Progenitor cell of endocrine pancreas (in vitro differentiated cells): ENCODE results near the gene NOP9. TPM values are rescaled to one million over a fixed set of nuclear protein-coding genes. Genes with fewer than 3 reads are reported as not detected.

Experiments
- DNase-seq: peaks from one replicate; pipeline ENCODE4 v3.0.0; 2021; ENCODE audit warnings: low spot score; ENCODE audit not compliant: unreplicated experiment
- H3K27ac Mint-ChIP-seq: 2 replicates; pipeline ENCODE4 v1.8.0; 2021; ENCODE audit warnings: mild to moderate bottlenecking, moderate library complexity, mixed read lengths
- H3K27me3 Mint-ChIP-seq: 2 replicates; pipeline ENCODE4 v1.8.0; 2021; ENCODE audit warnings: mixed read lengths
- H3K36me3 Mint-ChIP-seq: 2 replicates; pipeline ENCODE4 v1.8.0; 2022; ENCODE audit warnings: mixed read lengths; ENCODE audit not compliant: insufficient read depth
- H3K4me1 Mint-ChIP-seq: 2 replicates; pipeline ENCODE4 v1.8.0; 2021; ENCODE audit warnings: low read depth, mixed read lengths
- H3K4me3 Mint-ChIP-seq: 2 replicates; pipeline ENCODE4 v1.8.0; 2021; ENCODE audit warnings: low read depth, mild to moderate bottlenecking, moderate library complexity, mixed read lengths
- H3K9me3 Mint-ChIP-seq: 2 replicates; pipeline ENCODE4 v1.8.0; 2021; ENCODE audit warnings: low read depth, mixed read lengths
- total RNA-seq: library from RNA; stranded (reverse); gene quantifications from 2 replicates; pipeline ENCODE4 v1.2.1, GENCODE V29; 2021
- TF ChIP-seq, protein P1 (sequence below): fragments of 200-600 bp; sonication (generic); IDR thresholded peaks from one replicate; pipeline ENCODE4 v1.5.0; 2021; ENCODE audit warnings: antibody characterized with exemption, mild to moderate bottlenecking; ENCODE audit not compliant: unreplicated experiment

NOP9 gene
- total RNA-seq, 1 donor from 2014 or later: 32.6 TPM

DNA sequence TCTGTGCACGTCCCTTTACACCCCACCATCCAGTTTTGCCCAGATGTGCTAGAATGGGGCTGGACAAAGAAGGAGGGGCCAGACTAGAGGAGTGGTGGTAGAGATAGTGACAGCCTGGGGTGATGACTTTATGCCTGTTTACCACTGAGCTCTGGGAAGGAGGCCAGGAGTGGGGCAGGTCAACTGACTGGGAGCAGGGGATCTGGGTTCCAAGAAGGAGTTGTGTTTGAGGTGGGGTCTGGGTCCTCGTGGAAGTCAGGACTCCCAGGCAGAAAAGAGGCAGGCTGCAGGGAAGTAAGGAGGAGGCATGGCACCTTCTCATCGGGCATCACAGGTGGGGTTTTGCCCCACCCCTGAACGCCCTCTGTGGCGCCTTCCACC is 10.6 kb downstream of the NOP9 start:
- no peak for DNase-seq
- H3K27ac Mint-ChIP-seq: no peak overlapping the region
- no peaks in the 10 kb centered on the region for H3K9me3 Mint-ChIP-seq
- H3K4me1 Mint-ChIP-seq: peaks cover 15% of the 10 kb centered on the region
- peaks cover 1% of the 10 kb centered on the region for H3K36me3 Mint-ChIP-seq
- H3K4me3 Mint-ChIP-seq: no peak overlapping the region
- TF ChIP-seq, protein P1, sequence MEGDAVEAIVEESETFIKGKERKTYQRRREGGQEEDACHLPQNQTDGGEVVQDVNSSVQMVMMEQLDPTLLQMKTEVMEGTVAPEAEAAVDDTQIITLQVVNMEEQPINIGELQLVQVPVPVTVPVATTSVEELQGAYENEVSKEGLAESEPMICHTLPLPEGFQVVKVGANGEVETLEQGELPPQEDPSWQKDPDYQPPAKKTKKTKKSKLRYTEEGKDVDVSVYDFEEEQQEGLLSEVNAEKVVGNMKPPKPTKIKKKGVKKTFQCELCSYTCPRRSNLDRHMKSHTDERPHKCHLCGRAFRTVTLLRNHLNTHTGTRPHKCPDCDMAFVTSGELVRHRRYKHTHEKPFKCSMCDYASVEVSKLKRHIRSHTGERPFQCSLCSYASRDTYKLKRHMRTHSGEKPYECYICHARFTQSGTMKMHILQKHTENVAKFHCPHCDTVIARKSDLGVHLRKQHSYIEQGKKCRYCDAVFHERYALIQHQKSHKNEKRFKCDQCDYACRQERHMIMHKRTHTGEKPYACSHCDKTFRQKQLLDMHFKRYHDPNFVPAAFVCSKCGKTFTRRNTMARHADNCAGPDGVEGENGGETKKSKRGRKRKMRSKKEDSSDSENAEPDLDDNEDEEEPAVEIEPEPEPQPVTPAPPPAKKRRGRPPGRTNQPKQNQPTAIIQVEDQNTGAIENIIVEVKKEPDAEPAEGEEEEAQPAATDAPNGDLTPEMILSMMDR: no peak
- H3K27me3 Mint-ChIP-seq: peaks cover 2% of the 10 kb centered on the region

GRCh38 chr14:24310646-24311604 is 11.3 kb downstream of the NOP9 start, which contains the start of gene LTB4R:
Gene LTB4R (plus strand): TSS chr14:24311502. CDS start chr14:24315652, 4,150 bp downstream.
- TF ChIP-seq, protein P1: no peak
- Mint-ChIP-seq H3K4me3 (no peak within 1 kb of the TSS), H3K9me3 (no peaks in the 10 kb centered on the region), H3K4me1 (peaks cover 15% of the 10 kb centered on the region), H3K36me3 (no peaks in the 10 kb centered on the region), H3K27ac (no peak within 1 kb of the TSS), H3K27me3 (peaks cover 9% of the 10 kb centered on the region)
- no peak for DNase-seq

- H3K27me3 Mint-ChIP-seq: peaks cover 11% of the 10 kb centered on the region
- peaks cover 13% of the 10 kb centered on the region for H3K4me1 Mint-ChIP-seq
- H3K4me3 Mint-ChIP-seq: no peak overlapping the region
- TF ChIP-seq, protein P1: no peak
- no peaks in the 10 kb centered on the region for H3K36me3 Mint-ChIP-seq
- no peak overlapping the region for H3K27ac Mint-ChIP-seq
- DNase-seq: no peak
- H3K9me3 Mint-ChIP-seq: no peaks in the 10 kb centered on the region
Observed at GRCh38 chr14:24311837-24312615, 12.4 kb downstream of the NOP9 start.

GRCh38 chr14:24312736-24313507 is 13.3 kb downstream of the NOP9 start:
- peaks cover 20% of the 10 kb centered on the region for H3K27me3 Mint-ChIP-seq
- TF ChIP-seq, protein P1: no peak
- H3K4me1 Mint-ChIP-seq: peaks cover 4% of the 10 kb centered on the region
- no peak overlapping the region for H3K27ac Mint-ChIP-seq
- H3K9me3 Mint-ChIP-seq: no peaks in the 10 kb centered on the region
- H3K36me3 Mint-ChIP-seq: no peaks in the 10 kb centered on the region
- no peak for DNase-seq
- H3K4me3 Mint-ChIP-seq: no peak overlapping the region
